PC-9 (cell line): ENCODE measurements around the gene CISD3. TPM values are rescaled to one million over a fixed set of nuclear protein-coding genes. Genes with fewer than 3 reads are reported as not detected.

Experiments used
- Bru-seq: library from RNA; stranded (reverse); fragments of 400-500 nt; gene quantifications from one replicate; lab custom pipeline; 2021; lab: Mats Ljungman, UMichigan
- BruChase-seq, 2 experiments: library from RNA; stranded (reverse); fragments of 400-500 nt; gene quantifications; one replicate each; lab custom pipeline; 2021; lab: Mats Ljungman, UMichigan
- BruUV-seq: library from RNA; stranded (reverse); fragments of 400-500 nt; replicated peaks from 2 replicates; lab custom pipeline; 2021; lab: Mats Ljungman, UMichigan
- CTCF ChIA-PET: fragments of 300-600 bp; sonication (Branson Sonifier 250); formaldehyde crosslinking; loops from one replicate; lab custom pipeline; 2022; ENCODE audit warnings: antibody characterized with exemption; lab: Charles Lee
- POLR2A ChIA-PET: fragments of 300-600 bp; sonication (Branson Sonifier 250); formaldehyde crosslinking; loops from one replicate; lab custom pipeline; 2022; ENCODE audit warnings: antibody characterized with exemption; ENCODE audit not compliant: unreplicated experiment; lab: Charles Lee
- DNase-seq, 2 experiments: peaks; one replicate each; pipeline versions ENCODE4 v3.0.0 to v3.0.0-alpha.2; 2015 to 2022; ENCODE audit warnings: mixed read lengths in 1 of 2
- H2AFZ ChIP-seq: fragments of 200-600 bp; sonication (generic); 2 replicates; pipeline ENCODE4 v1.8.1; 2017; ENCODE audit warnings: antibody characterized with exemption
- H3F3A ChIP-seq: fragments of 200-600 bp; sonication (generic); 2 replicates; pipeline ENCODE4 v1.8.1; 2017; ENCODE audit warnings: antibody characterized with exemption, mild to moderate bottlenecking, low read depth; ENCODE audit not compliant: insufficient read depth
- H3K27ac ChIP-seq: fragments of 200-600 bp; sonication (generic); 2 replicates; pipeline ENCODE4 v1.6.1; 2016; ENCODE audit warnings: mixed run types
- H3K27me3 ChIP-seq: fragments of 200-600 bp; sonication (generic); 2 replicates; pipeline ENCODE4 v1.6.1; 2016; ENCODE audit warnings: low read depth, mixed run types; ENCODE audit not compliant: insufficient read depth
- H3K36me3 ChIP-seq: fragments of 200-600 bp; sonication (generic); 2 replicates; pipeline ENCODE4 v1.6.1; 2016; ENCODE audit warnings: low read depth, mixed run types
- H3K4me1 ChIP-seq: fragments of 200-600 bp; sonication (generic); replicated peaks from 2 replicates; pipeline ENCODE4 v1.6.1; 2016; ENCODE audit warnings: mixed run types; ENCODE audit not compliant: insufficient read depth
- H3K4me2 ChIP-seq: fragments of 200-600 bp; sonication (generic); 2 replicates; pipeline ENCODE4 v1.6.1; 2017; ENCODE audit warnings: mixed run types
- H3K4me3 ChIP-seq: fragments of 200-600 bp; sonication (generic); 2 replicates; pipeline ENCODE4 v1.6.1; 2016; ENCODE audit warnings: mixed run types
- H3K79me2 ChIP-seq: fragments of 200-600 bp; sonication (generic); 2 replicates; pipeline ENCODE4 v1.6.1; 2017; ENCODE audit warnings: low read depth, mixed run types
- H3K9me2 ChIP-seq: fragments of 200-600 bp; sonication (generic); 2 replicates; pipeline ENCODE4 v1.8.1; 2017; ENCODE audit warnings: mild to moderate bottlenecking; ENCODE audit not compliant: insufficient read depth
- H3K9me3 ChIP-seq: fragments of 200-600 bp; sonication (generic); 2 replicates; pipeline ENCODE4 v1.8.1; 2016; ENCODE audit warnings: low read depth; ENCODE audit not compliant: insufficient read depth
- H4K20me1 ChIP-seq: fragments of 200-600 bp; sonication (generic); 2 replicates; pipeline ENCODE4 v1.8.1; 2017; ENCODE audit not compliant: insufficient read depth
- CTCF ChIP-seq: fragments of 200-600 bp; sonication (generic); conservative IDR thresholded peaks from 2 replicates; pipeline ENCODE4 v1.6.1; 2017; ENCODE audit warnings: mixed run types, antibody characterized with exemption, mild to moderate bottlenecking, moderate library complexity
- EZH2 ChIP-seq: fragments of 200-600 bp; sonication (generic); IDR thresholded peaks from 2 replicates; pipeline ENCODE4 v1.8.0; 2017; ENCODE audit warnings: antibody characterized with exemption, low read depth
- intact Hi-C: fragments of 100-400 bp; cut with micrococcal nuclease; formaldehyde crosslinking; loops from one replicate; pipeline ENCODE4 v1.10.0; 2022; ENCODE audit not compliant: unreplicated experiment
- long read RNA-seq: library from polyadenylated mRNA; stranded (forward); transcript quantifications from one replicate; pipeline ENCODE4 v2.0.0, GENCODE V29; 2022
- total RNA-seq: library from RNA; stranded (reverse); gene quantifications from 2 replicates; pipeline ENCODE4 v1.2.3, GENCODE V29; 2021

CISD3 gene
- total RNA-seq (36.6 and 38.1 TPM in 2 replicates), Bru-seq, nascent RNA (percentile 57 among the genes with signal in this experiment), BruChase-seq, experiment 1, labeled RNA remaining after a 2-hour chase (percentile 54 among the genes with signal in this experiment), BruChase-seq, experiment 2, labeled RNA remaining after a 6-hour chase (percentile 62 among the genes with signal in this experiment)
- long read RNA-seq, transcript CISD3-204 (4 exons, 2,074 nt) = major isoform, 105 of 123 reads
- long read RNA-seq, transcript CISD3-206 (3 exons, 2,326 nt) = minor isoform, 10 of 123 reads
- long read RNA-seq, partial matches to known transcripts = 5 of 123 reads
- long read RNA-seq, other reads (novel, unspliced or antisense) = 3 of 123 reads

GRCh38 chr17:38729886-38730525, at the start of gene CISD3:
TSS of gene CISD3 (plus strand) at chr17:38730341. CDS start at chr17:38730359, 18 bp downstream.
- peaks cover 11% of the 10 kb centered on the region for H3K4me1 ChIP-seq
- H3K27me3 ChIP-seq = no peaks in the 10 kb centered on the region
- TF ChIP-seq EZH2 (no peak), CTCF (peak; percentile 61)
- H3K4me3 ChIP-seq = peak within 1 kb of the TSS; percentile 96
- peaks cover 48% of the 10 kb centered on the region for H3F3A ChIP-seq
- DNase-seq = peak; percentile 64 to 85
- H4K20me1 ChIP-seq = peaks cover 23% of the 10 kb centered on the region; the same call in 1 of the 2 replicates
- CTCF ChIA-PET = no interaction called here
- H2AFZ ChIP-seq = peak within 1 kb of the TSS; percentile 87
- POLR2A ChIA-PET = no interaction called here
- H3K79me2 ChIP-seq = peaks cover 21% of the 10 kb centered on the region
- peak within 1 kb of the TSS; percentile 12; the same call in 1 of the 2 replicates for H3K27ac ChIP-seq
- H3K9me2 ChIP-seq = no peaks in the 10 kb centered on the region
- no peaks in the 10 kb centered on the region for H3K9me3 ChIP-seq
- BruUV-seq = no TSS peak
- H3K36me3 ChIP-seq = no peaks in the 10 kb centered on the region
- intact Hi-C loops = no loop called here
- H3K4me2 ChIP-seq = peak within 1 kb of the TSS; percentile 76

GRCh38 chr17:38681096-38681495, 49.0 kb upstream of the CISD3 start:
- Histone ChIP-seq H4K20me1 (no peaks in the 10 kb centered on the region), H3K27me3 (no peaks in the 10 kb centered on the region), H3K27ac (no peak overlapping the region), H3K4me2 (no peak overlapping the region), H3K4me1 (peaks cover 6% of the 10 kb centered on the region; the same call in 1 of the 2 replicates), H3K9me2 (no peaks in the 10 kb centered on the region), H3K9me3 (no peaks in the 10 kb centered on the region), H3K79me2 (no peaks in the 10 kb centered on the region), H3F3A (peaks cover 5% of the 10 kb centered on the region; the same call in 1 of the 2 replicates), H3K36me3 (no peaks in the 10 kb centered on the region), H2AFZ (no peak overlapping the region), H3K4me3 (no peak overlapping the region)
- no peak for TF ChIP-seq EZH2
- no peak for TF ChIP-seq CTCF
- ChIA-PET CTCF (interaction anchor here (0.6 to 0.7 kb wide), 2 partner anchors 302 to 488 kb away, joined by 3 read pairs; no protein-coding TSS in a partner anchor), POLR2A (no interaction called here)
- no TSS peak for BruUV-seq
- no peak for DNase-seq
- intact Hi-C loops = no loop called here

- intact Hi-C loops = no loop called here
- no TSS peak for BruUV-seq
- H3K36me3 ChIP-seq = no peaks in the 10 kb centered on the region
- no peak overlapping the region for H3K4me2 ChIP-seq
- H3K27ac ChIP-seq = no peak overlapping the region
- H3K9me2 ChIP-seq = no peaks in the 10 kb centered on the region
- no peak overlapping the region for H3K4me3 ChIP-seq
- DNase-seq = no peak
- no peaks in the 10 kb centered on the region for H3K79me2 ChIP-seq
- no peak for TF ChIP-seq CTCF
- TF ChIP-seq EZH2 = no peak
- H3F3A ChIP-seq = peaks cover 9% of the 10 kb centered on the region; the same call in 1 of the 2 replicates
- H4K20me1 ChIP-seq = no peaks in the 10 kb centered on the region
- no peak overlapping the region for H2AFZ ChIP-seq
- H3K4me1 ChIP-seq = 0 out of 2 replicates have a peak, but pooled peaks cover 10% of the 10 kb centered on the region
- POLR2A ChIA-PET = no interaction called here
- no peaks in the 10 kb centered on the region for H3K9me3 ChIP-seq
- H3K27me3 ChIP-seq = no peaks in the 10 kb centered on the region
- CTCF ChIA-PET = interaction anchor here (0.6 kb wide), 1 partner anchor 61 kb away, joined by 3 read pairs; no protein-coding TSS in a partner anchor
Measured at GRCh38 chr17:38685491-38685890, 44.6 kb upstream of the CISD3 start.
